ENCODE measurements around the gene L3MBTL4. TPM values are rescaled to one million over a fixed set of nuclear protein-coding genes. Genes with fewer than 3 reads are reported as not detected.

Gene L3MBTL4
- total RNA-seq, 1 experiment from 2014 or later = 1.4 TPM

DNA sequence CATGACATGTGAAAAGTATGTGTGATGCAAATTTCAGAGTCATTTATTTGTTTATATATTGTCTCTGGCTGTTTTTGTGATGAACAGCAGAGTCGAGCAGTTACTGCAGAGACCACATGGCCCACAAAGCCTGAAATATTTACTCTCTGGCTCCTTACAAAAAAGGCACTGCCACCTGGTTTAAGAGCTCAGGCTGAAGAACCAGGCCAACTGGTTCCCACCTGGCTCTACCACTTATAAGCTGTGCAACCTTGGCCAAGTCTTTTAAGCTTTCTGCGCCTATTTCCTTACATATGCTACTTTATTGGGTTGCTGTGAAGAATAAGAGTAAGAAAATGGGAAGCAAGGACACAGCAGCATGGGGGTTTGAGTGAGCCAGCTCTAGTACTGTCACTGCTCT lies 207.6 kb downstream of the L3MBTL4 start:
- peaks cover 7% of the 10 kb centered on the region for H3K4me1 Mint-ChIP-seq
- no peak for ATAC-seq

DNA sequence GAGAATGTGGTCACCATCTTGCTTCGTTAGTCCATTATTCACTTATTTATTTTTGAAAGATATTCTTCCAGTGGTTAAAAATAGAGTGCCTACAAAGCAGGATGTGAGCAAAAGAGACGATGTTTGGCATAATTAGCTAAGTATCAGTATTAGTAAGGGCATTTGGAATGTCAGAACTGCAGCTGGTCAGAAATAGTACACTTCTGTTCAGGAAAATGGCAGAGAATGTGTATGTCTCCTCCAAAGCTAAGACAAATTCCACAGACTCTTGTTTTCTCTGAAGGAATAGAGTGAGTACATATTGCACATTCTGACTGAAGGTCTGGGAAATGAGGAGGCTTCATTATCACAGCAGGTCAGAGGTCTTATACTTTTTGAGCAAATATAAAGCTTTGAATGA lies 209.0 kb downstream of the L3MBTL4 start:
- H3K4me3 Mint-ChIP-seq = no peak overlapping the region
- CTCF ChIA-PET = interaction anchor here (1.0 kb wide), 1 partner anchor 14 kb away, joined by 3 read pairs; no protein-coding TSS in a partner anchor
- H3K9me3 Mint-ChIP-seq = no peaks in the 10 kb centered on the region
- ATAC-seq (no peak), DNase-seq (ENCODE audit: low spot score) (no peak)
- no peak overlapping the region for H3K27ac Mint-ChIP-seq
- no peaks in the 10 kb centered on the region for H3K36me3 Mint-ChIP-seq
- peaks cover 7% of the 10 kb centered on the region for H3K4me1 Mint-ChIP-seq
- H3K27me3 Mint-ChIP-seq (ENCODE audit: low read depth) = no peaks in the 10 kb centered on the region
- POLR2A ChIA-PET = no interaction called here
- no peak for TF ChIP-seq ZNF671 (CRISPR knock-in tag; IDR thresholded peaks at IDR 0.05)
- TF ChIP-seq, protein P1, sequence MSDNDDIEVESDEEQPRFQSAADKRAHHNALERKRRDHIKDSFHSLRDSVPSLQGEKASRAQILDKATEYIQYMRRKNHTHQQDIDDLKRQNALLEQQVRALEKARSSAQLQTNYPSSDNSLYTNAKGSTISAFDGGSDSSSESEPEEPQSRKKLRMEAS (CRISPR knock-in tag; IDR thresholded peaks at IDR 0.05) = no peak
- no peak for TF ChIP-seq RELA (CRISPR knock-in tag; IDR thresholded peaks at IDR 0.05; ENCODE audit: borderline replicate concordance)
- TF ChIP-seq NR1H2 (CRISPR knock-in tag; IDR thresholded peaks at IDR 0.05) = no peak
- no peak for TF ChIP-seq ETV6 (CRISPR knock-in tag; IDR thresholded peaks at IDR 0.05)
- no peak for TF ChIP-seq CREM (CRISPR knock-in tag; IDR thresholded peaks at IDR 0.05)
- TF ChIP-seq MXD4 (CRISPR knock-in tag; IDR thresholded peaks at IDR 0.05; ENCODE audit: borderline replicate concordance) = no peak
- TF ChIP-seq, protein P2, sequence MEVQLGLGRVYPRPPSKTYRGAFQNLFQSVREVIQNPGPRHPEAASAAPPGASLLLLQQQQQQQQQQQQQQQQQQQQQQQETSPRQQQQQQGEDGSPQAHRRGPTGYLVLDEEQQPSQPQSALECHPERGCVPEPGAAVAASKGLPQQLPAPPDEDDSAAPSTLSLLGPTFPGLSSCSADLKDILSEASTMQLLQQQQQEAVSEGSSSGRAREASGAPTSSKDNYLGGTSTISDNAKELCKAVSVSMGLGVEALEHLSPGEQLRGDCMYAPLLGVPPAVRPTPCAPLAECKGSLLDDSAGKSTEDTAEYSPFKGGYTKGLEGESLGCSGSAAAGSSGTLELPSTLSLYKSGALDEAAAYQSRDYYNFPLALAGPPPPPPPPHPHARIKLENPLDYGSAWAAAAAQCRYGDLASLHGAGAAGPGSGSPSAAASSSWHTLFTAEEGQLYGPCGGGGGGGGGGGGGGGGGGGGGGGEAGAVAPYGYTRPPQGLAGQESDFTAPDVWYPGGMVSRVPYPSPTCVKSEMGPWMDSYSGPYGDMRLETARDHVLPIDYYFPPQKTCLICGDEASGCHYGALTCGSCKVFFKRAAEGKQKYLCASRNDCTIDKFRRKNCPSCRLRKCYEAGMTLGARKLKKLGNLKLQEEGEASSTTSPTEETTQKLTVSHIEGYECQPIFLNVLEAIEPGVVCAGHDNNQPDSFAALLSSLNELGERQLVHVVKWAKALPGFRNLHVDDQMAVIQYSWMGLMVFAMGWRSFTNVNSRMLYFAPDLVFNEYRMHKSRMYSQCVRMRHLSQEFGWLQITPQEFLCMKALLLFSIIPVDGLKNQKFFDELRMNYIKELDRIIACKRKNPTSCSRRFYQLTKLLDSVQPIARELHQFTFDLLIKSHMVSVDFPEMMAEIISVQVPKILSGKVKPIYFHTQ (CRISPR knock-in tag; IDR thresholded peaks at IDR 0.05) = no peak
- TF ChIP-seq GRHL2 (CRISPR knock-in tag; IDR thresholded peaks at IDR 0.05; ENCODE audit: insufficient replicate concordance, severe bottlenecking) = no peak
- no peak for TF ChIP-seq ESRRA (CRISPR knock-in tag; IDR thresholded peaks at IDR 0.05; ENCODE audit: borderline replicate concordance)
- no peak for TF ChIP-seq ZNF396 (CRISPR knock-in tag; IDR thresholded peaks at IDR 0.05; ENCODE audit: borderline replicate concordance)
- TF ChIP-seq HMGA2 (CRISPR knock-in tag; IDR thresholded peaks at IDR 0.05) = no peak
- TF ChIP-seq ZNF219 (CRISPR knock-in tag; IDR thresholded peaks at IDR 0.05; ENCODE audit: borderline replicate concordance) = no peak
- TF ChIP-seq NR2C2 (CRISPR knock-in tag; IDR thresholded peaks at IDR 0.05) = no peak
- TF ChIP-seq, protein P3, sequence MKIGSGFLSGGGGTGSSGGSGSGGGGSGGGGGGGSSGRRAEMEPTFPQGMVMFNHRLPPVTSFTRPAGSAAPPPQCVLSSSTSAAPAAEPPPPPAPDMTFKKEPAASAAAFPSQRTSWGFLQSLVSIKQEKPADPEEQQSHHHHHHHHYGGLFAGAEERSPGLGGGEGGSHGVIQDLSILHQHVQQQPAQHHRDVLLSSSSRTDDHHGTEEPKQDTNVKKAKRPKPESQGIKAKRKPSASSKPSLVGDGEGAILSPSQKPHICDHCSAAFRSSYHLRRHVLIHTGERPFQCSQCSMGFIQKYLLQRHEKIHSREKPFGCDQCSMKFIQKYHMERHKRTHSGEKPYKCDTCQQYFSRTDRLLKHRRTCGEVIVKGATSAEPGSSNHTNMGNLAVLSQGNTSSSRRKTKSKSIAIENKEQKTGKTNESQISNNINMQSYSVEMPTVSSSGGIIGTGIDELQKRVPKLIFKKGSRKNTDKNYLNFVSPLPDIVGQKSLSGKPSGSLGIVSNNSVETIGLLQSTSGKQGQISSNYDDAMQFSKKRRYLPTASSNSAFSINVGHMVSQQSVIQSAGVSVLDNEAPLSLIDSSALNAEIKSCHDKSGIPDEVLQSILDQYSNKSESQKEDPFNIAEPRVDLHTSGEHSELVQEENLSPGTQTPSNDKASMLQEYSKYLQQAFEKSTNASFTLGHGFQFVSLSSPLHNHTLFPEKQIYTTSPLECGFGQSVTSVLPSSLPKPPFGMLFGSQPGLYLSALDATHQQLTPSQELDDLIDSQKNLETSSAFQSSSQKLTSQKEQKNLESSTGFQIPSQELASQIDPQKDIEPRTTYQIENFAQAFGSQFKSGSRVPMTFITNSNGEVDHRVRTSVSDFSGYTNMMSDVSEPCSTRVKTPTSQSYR (CRISPR knock-in tag; IDR thresholded peaks at IDR 0.05) = no peak
- TF ChIP-seq, protein P4, sequence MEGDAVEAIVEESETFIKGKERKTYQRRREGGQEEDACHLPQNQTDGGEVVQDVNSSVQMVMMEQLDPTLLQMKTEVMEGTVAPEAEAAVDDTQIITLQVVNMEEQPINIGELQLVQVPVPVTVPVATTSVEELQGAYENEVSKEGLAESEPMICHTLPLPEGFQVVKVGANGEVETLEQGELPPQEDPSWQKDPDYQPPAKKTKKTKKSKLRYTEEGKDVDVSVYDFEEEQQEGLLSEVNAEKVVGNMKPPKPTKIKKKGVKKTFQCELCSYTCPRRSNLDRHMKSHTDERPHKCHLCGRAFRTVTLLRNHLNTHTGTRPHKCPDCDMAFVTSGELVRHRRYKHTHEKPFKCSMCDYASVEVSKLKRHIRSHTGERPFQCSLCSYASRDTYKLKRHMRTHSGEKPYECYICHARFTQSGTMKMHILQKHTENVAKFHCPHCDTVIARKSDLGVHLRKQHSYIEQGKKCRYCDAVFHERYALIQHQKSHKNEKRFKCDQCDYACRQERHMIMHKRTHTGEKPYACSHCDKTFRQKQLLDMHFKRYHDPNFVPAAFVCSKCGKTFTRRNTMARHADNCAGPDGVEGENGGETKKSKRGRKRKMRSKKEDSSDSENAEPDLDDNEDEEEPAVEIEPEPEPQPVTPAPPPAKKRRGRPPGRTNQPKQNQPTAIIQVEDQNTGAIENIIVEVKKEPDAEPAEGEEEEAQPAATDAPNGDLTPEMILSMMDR (IDR thresholded peaks at IDR 0.05) = no peak
- no peak for TF ChIP-seq EMX1 (CRISPR knock-in tag; IDR thresholded peaks at IDR 0.05)
- TF ChIP-seq, protein P5, sequence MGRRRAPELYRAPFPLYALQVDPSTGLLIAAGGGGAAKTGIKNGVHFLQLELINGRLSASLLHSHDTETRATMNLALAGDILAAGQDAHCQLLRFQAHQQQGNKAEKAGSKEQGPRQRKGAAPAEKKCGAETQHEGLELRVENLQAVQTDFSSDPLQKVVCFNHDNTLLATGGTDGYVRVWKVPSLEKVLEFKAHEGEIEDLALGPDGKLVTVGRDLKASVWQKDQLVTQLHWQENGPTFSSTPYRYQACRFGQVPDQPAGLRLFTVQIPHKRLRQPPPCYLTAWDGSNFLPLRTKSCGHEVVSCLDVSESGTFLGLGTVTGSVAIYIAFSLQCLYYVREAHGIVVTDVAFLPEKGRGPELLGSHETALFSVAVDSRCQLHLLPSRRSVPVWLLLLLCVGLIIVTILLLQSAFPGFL (CRISPR knock-in tag; IDR thresholded peaks at IDR 0.05; ENCODE audit: borderline replicate concordance) = no peak
- TF ChIP-seq, protein P6, sequence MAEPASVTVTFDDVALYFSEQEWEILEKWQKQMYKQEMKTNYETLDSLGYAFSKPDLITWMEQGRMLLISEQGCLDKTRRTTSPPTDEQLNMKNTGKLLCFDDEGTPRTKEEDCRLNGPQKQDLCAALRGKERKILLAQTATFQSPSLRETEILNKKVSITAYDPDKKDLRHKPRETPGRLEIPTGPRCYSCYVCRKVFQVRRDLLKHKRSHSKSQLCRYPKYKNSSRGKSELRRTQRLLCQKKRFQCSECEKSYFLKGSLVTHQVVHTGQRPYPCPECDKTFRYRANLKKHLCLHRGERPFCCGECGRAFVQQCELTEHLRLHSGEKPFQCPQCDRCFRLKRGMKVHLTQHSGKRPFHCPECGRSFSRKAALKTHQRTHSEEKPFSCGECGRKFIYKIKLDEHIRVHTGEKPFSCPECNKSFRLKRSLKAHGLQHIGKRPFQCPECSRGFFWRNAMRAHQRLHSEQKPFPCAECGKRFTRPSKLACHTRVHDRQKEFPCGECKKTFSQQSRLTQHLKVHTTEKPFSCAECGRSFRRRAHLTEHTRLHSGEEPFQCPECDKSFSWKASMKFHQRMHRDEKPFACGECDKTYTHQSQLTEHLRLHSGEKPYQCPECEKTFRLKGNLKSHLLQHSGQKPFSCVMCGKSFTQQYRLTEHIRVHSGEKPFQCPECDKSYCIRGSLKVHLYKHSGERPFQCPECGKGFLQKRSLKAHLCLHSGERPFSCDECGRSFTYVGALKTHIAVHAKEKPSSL (CRISPR knock-in tag; conservative IDR thresholded peaks at IDR 0.05) = no peak

More for the DNA sequence above, 207.6 kb downstream of the L3MBTL4 start:
- Mint-ChIP-seq H3K9me3 (no peaks in the 10 kb centered on the region), H3K27me3 (ENCODE audit: low read depth) (no peaks in the 10 kb centered on the region), H3K36me3 (no peaks in the 10 kb centered on the region), H3K4me3 (no peak overlapping the region), H3K27ac (no peak overlapping the region)
- TF ChIP-seq, protein P7, sequence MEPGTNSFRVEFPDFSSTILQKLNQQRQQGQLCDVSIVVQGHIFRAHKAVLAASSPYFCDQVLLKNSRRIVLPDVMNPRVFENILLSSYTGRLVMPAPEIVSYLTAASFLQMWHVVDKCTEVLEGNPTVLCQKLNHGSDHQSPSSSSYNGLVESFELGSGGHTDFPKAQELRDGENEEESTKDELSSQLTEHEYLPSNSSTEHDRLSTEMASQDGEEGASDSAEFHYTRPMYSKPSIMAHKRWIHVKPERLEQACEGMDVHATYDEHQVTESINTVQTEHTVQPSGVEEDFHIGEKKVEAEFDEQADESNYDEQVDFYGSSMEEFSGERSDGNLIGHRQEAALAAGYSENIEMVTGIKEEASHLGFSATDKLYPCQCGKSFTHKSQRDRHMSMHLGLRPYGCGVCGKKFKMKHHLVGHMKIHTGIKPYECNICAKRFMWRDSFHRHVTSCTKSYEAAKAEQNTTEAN (CRISPR knock-in tag; IDR thresholded peaks at IDR 0.05) = no peak
- TF ChIP-seq GABPB1 (CRISPR knock-in tag; IDR thresholded peaks at IDR 0.05) (no peak), GTF2I (CRISPR knock-in tag; conservative IDR thresholded peaks at IDR 0.05) (no peak), ZNF121 (CRISPR knock-in tag; IDR thresholded peaks at IDR 0.05) (no peak), ZNF416 (CRISPR knock-in tag; IDR thresholded peaks at IDR 0.05) (no peak), RELA (CRISPR knock-in tag; IDR thresholded peaks at IDR 0.05; ENCODE audit: borderline replicate concordance) (no peak), SOX15 (CRISPR knock-in tag; IDR thresholded peaks at IDR 0.05) (no peak), HMGA2 (CRISPR knock-in tag; IDR thresholded peaks at IDR 0.05) (no peak)
- ChIA-PET POLR2A (no interaction called here), CTCF (interaction anchor here (0.6 to 1.6 kb wide), 3 partner anchors 11 to 316 kb away, joined by 4 to 7 read pairs (median 4); no protein-coding TSS in a partner anchor)
- no peak for DNase-seq (ENCODE audit: low spot score)

All from WTC11 (cell line).